ENCODE measurements around the gene JAG2.

The JAG2 gene

GRCh38 chr14:105203057-105203531 lies 34.5 kb upstream of the JAG2 start:
- peak; percentile 18 to 57 (median 46) for DNase-seq

- DNase-seq = no peak
These were observed 33.4 kb upstream of the JAG2 start for GRCh38 chr14:105201925-105202513.

GRCh38 chr14:105201156-105201924 lies 32.8 kb upstream of the JAG2 start:
- DNase-seq = no peak

- DNase-seq = no peak
These were observed 32.1 kb upstream of the JAG2 start for GRCh38 chr14:105200641-105201040.

GRCh38 chr14:105200074-105200473 lies 31.5 kb upstream of the JAG2 start:
- no peak for DNase-seq

- DNase-seq = no peak
These were observed 30.5 kb upstream of the JAG2 start for GRCh38 chr14:105199093-105199492.

- DNase-seq = no peak
These were observed 30.0 kb upstream of the JAG2 start for GRCh38 chr14:105198588-105198987.

- DNase-seq = no peak
These were observed 28.6 kb upstream of the JAG2 start for GRCh38 chr14:105197211-105197641.

- DNase-seq = no peak
These were observed 27.8 kb upstream of the JAG2 start for GRCh38 chr14:105196265-105196960.

- no peak for DNase-seq
These were observed 27.1 kb upstream of the JAG2 start for GRCh38 chr14:105195522-105196264.

GRCh38 chr14:105195051-105195450 lies 26.5 kb upstream of the JAG2 start:
- no peak for DNase-seq

GRCh38 chr14:105193916-105194782 lies 25.6 kb upstream of the JAG2 start:
- DNase-seq = peak in 1 of 4 experiments; percentile 28

- no peak for DNase-seq
These were observed 24.5 kb upstream of the JAG2 start for GRCh38 chr14:105192866-105193731.

- no peak for DNase-seq
These were observed 19.5 kb upstream of the JAG2 start for GRCh38 chr14:105187935-105188524.

- DNase-seq = no peak
These were observed 18.5 kb upstream of the JAG2 start for GRCh38 chr14:105187116-105187515.

- DNase-seq = no peak
These were observed 17.4 kb upstream of the JAG2 start for GRCh38 chr14:105185973-105186372.

GRCh38 chr14:105185001-105185400 lies 16.4 kb upstream of the JAG2 start:
- no peak for DNase-seq

- DNase-seq = no peak
These were observed 15.9 kb upstream of the JAG2 start for GRCh38 chr14:105184461-105184860.

GRCh38 chr14:105182296-105183020 lies 13.9 kb upstream of the JAG2 start:
- DNase-seq = no peak

All from activated naive CD4-positive, alpha-beta T cell (primary cell).